Non-pigmented ciliary epithelial cell (primary cell): ENCODE measurements around the gene AGL.
"Not testable (repeated sequence)": the region's sequence is repeated elsewhere in the genome, so short reads cannot be mapped to it uniquely, and the experiment has no call there.

Source experiments
- DNase-seq: peaks from one replicate; pipeline ENCODE4 v3.0.0-alpha.2; 2010; ENCODE audit warnings: low read depth

Gene AGL

GRCh38 chr1:99851850-99852454 lies 1.8 kb downstream of the AGL start:
- DNase-seq, result no peak

GRCh38 chr1:99852648-99853047 lies 2.5 kb downstream of the AGL start:
- no peak for DNase-seq

GRCh38 chr1:99855914-99856450 lies 5.8 kb downstream of the AGL start:
- DNase-seq, result no peak

GRCh38 chr1:99857041-99857440 lies 6.9 kb downstream of the AGL start:
- DNase-seq, result not testable (repeated sequence)

- DNase-seq, result no peak
Observed at GRCh38 chr1:99858286-99858685, 8.1 kb downstream of the AGL start.

- no peak for DNase-seq
Observed at GRCh38 chr1:99858881-99859280, 8.7 kb downstream of the AGL start.

- no peak for DNase-seq
Observed at GRCh38 chr1:99860703-99861102, 10.5 kb downstream of the AGL start.

- no peak for DNase-seq
Observed at GRCh38 chr1:99867682-99868081, 17.5 kb downstream of the AGL start.

GRCh38 chr1:99869304-99869703 lies 19.1 kb downstream of the AGL start:
- no peak for DNase-seq

GRCh38 chr1:99869723-99870122 lies 19.6 kb downstream of the AGL start:
- DNase-seq, result no peak

GRCh38 chr1:99872063-99872462 lies 21.9 kb downstream of the AGL start:
- no peak for DNase-seq

GRCh38 chr1:99877568-99877967 lies 27.4 kb downstream of the AGL start:
- DNase-seq, result no peak

- no peak for DNase-seq
Observed at GRCh38 chr1:99886179-99886578, 36.0 kb downstream of the AGL start.

- DNase-seq, result no peak
Observed at GRCh38 chr1:99886841-99887240, 36.7 kb downstream of the AGL start.

GRCh38 chr1:99887890-99888289 lies 37.7 kb downstream of the AGL start:
- no peak for DNase-seq

- DNase-seq, result no peak
Observed at GRCh38 chr1:99891997-99892396, 41.8 kb downstream of the AGL start.

GRCh38 chr1:99903278-99903677 lies 53.1 kb downstream of the AGL start:
- not testable (repeated sequence) for DNase-seq

GRCh38 chr1:99906535-99906934 lies 56.4 kb downstream of the AGL start:
- DNase-seq, result no peak

GRCh38 chr1:99917214-99917613 lies 67.1 kb downstream of the AGL start:
- DNase-seq, result no peak

- DNase-seq, result no peak
Observed at GRCh38 chr1:99919220-99919619, 69.1 kb downstream of the AGL start.

- no peak for DNase-seq
Observed at GRCh38 chr1:99934801-99935200, 84.6 kb downstream of the AGL start.

- DNase-seq, result no peak
Observed at GRCh38 chr1:99935534-99935933, 85.4 kb downstream of the AGL start.

GRCh38 chr1:99936071-99936470 lies 85.9 kb downstream of the AGL start:
- DNase-seq, result no peak

- no peak for DNase-seq
Observed at GRCh38 chr1:99942723-99943122, 92.6 kb downstream of the AGL start.
